Fibroblast of peridontal ligament (primary cell): ENCODE results near the gene MAP2K5.

Experiments used
- DNase-seq: peaks from one replicate; pipeline ENCODE4 v3.0.0-alpha.2; 2010; ENCODE audit errors: extremely low read depth

MAP2K5 gene

DNA sequence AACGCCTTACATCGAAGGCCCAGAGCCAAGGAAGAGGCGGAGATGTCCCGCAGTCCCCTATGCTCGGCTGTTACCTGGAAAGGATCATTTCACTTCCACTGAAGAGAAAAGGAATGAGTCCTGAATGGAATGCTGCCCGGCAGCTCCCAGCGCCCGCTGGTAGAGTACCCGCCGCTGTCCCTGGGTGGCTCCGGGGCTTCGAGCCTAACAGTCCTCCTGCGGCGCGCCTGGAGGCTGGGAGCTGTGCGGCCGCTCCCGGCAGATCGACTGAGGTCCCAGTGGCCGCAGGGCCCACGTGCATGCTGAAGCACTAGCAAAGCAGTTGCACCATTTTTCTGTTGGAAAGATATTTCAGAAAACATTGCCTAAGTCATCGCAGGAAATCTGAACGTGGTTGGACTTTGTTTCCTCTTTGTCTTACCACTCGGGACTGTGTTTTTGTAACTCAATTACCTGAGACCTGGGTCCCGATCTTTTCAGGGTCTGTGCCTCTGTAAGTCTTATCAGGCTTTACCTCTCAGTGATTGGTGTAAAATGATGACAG is 296.4 kb downstream of the MAP2K5 start:
- no peak for DNase-seq

DNA sequence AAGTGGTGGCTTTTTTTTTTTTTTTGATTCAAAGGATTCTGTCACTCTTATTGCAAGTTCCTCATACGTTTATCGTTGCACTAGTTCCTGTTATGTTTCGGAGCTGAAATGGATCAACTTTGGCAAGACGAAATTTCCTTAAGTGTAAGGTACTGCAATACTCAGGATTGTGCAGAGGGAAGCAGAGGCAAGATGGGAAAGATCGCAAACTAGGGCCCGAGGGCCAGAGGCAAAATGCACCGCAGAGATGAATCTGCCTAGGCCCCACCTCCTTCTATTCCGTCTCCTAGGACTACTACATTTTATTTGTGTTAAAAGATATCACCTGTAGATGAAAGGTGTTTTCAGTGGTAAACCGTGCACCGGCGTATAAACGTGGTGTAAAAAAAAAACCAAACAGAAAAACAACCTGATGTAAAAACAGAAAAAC is 297.0 kb downstream of the MAP2K5 start:
- DNase-seq: peak; percentile 59

DNA sequence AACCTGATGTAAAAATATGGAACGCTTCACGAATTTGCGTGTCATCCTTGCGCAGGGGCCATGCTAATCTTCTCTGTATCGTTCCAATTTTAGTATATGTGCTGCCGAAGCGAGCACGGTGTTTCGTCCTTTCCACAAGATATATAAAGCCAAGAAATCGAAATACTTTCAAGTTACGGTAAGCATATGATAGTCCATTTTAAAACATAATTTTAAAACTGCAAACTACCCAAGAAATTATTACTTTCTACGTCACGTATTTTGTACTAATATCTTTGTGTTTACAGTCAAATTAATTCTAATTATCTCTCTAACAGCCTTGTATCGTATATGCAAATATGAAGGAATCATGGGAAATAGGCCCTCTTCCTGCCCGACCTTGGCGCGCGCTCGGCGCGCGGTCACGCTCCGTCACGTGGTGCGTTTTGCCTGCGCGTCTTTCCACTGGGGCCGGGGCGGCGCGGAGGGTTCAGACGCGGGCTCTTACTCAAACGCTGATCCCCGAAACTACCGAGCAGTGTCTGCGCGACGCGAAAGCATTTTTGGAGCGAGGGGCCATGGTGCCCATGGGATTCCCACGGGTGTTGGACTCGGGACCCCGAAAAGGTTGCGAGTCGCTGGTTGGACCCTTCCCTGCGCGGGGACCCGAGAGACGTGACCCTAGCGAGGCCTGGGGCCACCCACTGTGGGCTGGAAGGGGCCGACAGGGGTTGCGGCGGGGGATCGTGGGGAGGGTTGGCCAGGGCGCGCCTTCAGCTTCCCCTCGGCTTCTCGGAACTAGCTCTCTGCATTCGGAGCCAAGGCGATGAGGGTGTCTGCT is 297.6 kb downstream of the MAP2K5 start, which contains the start of gene RNU6-1:
TSS of gene RNU6-1 (minus strand) at position 117 of the 820 bp plus-strand sequence.
- peak; percentile 93 for DNase-seq

DNA sequence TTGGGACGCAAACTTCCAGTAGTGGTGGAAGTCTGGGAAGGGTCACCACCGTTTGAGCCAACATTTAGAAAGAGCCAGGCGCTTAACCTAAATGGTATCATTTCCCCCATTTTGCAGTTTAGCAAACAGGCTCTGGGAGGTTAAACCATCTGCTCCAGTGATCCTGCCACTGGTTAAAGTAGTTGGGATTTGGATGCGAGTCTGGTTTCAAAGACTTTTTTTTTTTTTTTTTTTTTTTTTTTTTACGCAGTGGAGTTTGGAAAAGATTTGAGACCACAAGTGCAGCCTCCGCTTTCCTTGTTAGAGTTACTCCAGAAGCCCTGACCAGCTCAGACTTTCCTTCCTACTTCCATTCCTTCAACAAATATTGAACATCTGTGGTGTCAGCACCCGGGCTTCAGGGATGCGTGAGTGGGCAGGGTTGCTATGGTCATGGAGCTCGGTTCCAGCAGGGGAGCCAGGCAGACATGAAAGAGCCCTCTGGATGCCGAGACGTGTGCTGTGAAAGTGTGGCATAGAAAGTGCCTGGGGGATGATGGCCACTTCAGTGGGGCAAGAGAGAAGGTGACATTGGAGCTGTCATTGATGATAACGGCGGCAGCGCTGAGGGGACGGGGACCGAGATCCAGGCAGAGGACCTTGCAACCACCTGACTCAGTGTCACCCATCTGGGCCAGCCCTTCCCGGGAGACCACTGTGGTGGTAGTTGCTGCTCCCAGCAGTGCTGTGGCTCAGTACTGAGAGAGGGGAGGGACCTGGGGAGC is 298.4 kb downstream of the MAP2K5 start:
- DNase-seq: peak; percentile 61

DNA sequence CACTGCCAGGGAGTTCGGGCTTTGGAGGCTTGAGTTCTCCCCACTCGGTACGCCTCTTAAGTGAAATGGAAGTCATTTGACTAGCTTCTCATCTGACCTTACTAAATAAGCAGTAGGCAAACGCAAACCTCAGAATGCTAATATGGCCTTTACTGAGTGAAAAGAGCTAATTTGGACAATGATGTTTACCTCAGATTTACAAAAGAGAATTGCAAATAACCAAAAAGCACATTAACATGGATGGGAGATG is 298.9 kb downstream of the MAP2K5 start:
- no peak for DNase-seq

DNA sequence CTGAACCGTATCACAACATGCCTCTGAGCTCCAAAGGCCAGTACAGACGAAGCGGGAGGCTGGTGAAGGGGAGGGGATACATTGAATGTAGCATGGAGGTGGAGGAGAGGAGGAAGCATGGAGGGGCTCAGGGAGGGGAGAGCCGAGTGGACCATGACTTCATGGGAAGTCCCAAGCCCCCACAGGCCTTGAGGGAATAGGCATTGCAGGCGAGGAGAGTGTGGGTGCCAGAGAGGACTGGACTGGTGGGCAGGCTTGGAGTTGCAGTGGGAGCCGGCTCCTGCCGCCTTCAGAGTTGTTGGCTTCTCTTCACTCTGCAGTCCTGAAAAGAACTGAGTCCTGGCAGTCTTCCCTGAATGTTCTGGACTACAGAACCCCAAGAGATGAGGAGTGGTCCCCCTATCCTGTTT is 300.6 kb downstream of the MAP2K5 start:
- DNase-seq: no peak

DNA sequence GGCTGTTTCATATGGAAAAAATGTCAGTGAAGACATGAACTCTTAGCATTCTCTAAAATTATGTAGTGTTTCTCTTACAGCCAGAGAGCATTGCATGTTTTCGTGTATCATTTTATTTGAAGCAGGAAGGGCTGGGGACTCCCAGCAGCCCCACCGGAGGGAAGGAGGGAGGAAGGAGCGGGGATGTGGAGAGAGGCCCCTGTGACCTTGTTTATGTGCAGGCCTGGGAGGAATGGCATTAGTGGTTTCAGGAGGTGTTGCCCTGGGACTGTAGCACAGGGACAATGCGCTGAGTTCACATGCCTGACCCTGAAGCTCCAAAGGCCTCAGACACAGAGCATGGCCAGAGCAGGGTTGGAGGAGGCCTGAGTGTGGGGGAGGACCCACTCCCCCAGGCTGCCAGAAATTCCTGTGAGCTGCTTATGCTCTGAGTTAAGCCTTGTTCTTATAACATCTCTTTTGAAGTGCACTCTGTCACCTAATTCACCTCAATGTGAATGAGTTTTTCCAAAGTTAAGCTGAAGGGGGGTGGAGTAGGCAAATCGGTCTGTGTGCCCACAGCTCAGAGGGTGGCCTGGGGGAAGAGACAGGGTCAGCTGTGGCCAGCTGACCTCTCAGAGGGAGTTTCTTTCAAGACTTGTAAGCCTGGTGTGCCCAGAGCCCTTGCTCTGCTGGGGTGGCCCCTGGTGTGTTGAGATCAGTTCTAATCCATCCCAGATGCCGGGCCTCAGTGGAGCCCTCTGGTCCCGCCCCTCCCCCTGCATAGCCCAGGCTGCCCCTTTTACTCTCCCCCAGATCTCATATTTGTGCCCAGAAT is 301.3 kb downstream of the MAP2K5 start:
- DNase-seq: no peak

DNA sequence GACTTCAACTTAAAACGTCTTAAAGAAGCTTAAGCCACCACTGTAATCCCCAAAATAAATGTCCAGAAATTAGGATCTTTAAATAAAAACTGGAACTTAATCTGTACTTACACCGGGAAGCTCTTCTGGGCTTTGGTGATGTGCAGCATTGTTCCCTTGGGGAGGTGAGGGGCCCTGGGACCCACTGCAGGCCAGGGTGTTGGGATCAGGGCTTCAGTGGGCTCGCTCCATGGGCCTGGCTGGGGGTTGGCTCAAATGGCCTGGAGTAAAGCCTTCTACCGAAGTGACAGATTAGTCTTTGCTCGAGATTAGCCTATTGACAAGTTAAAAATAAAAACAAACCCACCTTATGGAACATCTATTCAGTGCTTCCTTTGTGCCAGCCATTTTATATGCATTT is 303.5 kb downstream of the MAP2K5 start:
- no peak for DNase-seq

DNA sequence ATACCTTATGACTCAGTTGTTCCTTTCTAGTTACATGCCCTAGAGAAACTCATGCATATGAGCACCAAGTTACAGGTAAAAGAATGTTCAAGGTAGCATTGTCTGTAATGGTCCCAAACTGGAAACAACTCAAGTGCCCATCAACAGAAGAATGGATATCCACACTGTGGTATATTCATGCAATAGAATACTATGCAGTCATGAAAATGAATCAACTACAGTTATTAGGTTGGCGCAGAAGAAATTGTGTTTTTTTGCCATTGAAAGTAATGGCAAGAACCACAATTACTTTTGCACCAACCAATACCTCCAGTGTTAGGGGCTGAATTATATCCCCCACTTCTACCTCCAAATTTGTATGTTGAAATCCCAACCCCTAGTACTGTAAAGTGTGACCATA is 307.0 kb downstream of the MAP2K5 start:
- no peak for DNase-seq

DNA sequence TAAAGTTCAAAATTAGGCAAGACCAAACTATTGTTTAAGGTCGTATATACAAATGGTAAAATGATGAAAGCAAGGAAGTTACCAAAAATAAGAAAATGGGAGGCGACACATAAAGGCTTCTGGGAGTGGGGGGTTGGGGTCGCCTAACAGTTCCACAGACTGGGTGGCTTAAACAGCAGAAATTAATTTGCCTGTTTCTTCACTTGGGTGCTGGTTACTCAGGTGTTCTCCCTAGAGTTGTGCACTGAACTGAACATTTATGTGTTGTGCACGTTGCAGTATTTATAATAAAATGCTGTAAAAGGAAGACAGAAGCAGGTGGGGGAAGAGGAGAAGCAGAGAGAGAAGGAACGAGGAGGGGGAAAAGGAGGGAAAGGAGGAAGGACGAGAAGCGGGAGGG is 307.8 kb downstream of the MAP2K5 start:
- DNase-seq: no peak

DNA sequence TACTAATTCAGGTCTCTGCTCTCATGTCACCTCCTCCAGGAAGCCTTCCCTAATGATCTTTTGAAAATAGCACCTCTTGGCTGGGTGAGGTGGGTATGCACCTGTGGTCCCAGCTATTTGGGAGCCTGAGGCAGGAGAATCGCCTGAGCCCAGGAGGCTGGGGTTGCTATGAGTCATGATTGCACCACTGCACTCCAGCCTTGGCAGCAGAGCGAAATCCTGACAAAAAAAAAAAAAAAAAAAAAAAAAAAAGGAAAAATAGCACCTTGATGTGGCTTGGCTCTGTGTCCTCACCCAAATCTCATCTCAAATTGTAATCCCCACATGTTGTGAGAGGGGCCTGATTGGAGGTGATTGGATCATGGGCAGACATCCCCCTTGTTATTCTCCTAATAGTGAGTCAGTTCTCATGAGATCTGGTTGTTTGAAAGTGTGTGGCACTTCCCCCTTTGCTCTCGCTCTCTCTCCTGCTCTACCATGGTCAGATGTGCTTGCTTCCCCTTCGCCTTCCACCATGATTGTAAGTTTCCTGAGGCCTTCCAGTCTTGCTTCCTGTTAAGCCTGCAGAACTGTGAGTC is 308.6 kb downstream of the MAP2K5 start:
- no peak for DNase-seq

DNA sequence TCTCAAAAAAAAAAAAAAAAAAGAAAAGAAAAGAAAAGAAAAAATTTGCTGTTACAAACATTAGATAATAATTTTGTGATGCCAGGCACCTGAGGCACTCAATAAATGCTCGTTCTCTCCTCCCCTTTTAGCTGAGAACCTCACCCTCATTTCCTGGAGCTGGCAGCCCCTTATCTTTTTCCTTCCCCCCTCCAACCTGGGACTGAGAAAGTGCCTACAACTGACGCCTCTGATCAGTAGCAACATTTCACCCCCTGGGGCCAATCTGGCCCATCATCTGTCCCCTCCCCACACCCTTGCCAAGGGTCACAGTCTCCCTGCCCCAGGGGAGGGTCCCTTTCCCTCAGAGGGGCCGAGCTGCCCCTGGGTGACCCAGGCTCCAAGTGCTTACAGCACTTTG is 309.9 kb downstream of the MAP2K5 start:
- no peak for DNase-seq

DNA sequence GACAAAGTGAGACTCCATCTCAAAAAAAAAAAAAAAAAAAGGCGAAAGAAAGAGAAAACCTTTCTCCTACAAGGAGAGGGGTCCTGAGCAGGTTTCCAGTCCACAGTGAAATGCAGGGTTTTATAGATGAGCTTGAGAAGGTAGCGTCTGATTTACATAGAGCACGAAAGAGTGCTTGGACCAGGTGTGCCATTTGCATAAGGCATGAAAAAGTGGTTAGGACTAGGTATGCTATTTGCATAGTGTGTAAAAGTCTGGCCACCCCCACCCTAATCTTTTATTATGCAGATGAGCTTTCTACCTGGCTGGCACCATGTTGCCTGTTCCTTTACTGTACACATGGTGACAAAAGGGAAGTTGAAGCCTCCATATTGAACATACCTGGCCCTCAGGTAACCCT is 311.0 kb downstream of the MAP2K5 start:
- no peak for DNase-seq

DNA sequence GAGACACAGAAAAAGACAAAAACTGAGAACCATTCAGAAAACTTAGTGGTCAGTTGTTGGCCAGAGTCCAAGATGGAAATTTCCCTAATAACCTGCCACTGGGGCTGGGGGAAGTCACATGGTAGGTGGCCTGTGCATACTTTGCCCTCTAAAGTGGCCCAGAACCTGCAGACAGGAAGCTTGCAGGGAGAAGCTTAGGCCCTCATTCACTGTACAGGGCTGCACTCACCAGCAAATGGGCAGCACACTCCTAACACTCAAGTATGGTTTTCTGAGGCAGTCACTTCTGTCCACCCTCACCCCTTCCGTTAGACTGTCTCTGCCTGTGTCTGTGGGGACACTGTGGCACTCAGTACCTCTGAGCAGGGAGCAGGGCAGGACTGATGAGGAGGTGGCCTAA is 311.9 kb downstream of the MAP2K5 start:
- DNase-seq: no peak

DNA sequence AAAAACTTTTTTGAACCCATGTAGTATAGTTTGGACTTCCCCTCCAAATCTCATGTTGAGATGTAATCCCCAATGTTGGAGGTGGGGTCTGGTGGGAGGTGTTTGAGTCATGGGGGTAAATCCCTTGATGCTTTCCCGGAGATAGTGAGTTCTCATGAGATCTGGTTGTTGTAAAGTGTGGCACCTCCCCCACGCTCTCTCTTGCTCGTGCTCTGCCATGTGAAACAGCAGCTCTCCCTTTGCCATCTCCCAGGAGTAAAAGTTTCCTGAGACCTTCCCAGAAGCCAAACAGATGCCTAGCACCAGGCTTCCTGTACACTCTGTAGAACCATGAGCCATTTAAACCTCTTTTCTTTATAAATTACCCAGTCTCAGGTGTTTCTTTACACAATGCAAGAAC is 313.3 kb downstream of the MAP2K5 start:
- DNase-seq: no peak
